Measurements from ENCODE around the gene PTCH2.

The PTCH2 gene

GRCh38 chr1:44835738-44836675 lies 7.0 kb downstream of the PTCH2 start (continued):
- TF ChIP-seq KLF17 (tag by site-specific recombination; IDR thresholded peaks at IDR 0.05) (peak; percentile 29; the same call in 1 of the 2 replicates), ZNF16 (tag by site-specific recombination; IDR thresholded peaks at IDR 0.05; ENCODE audit: low read depth) (no peak), CTCF (tag by site-specific recombination; IDR thresholded peaks at IDR 0.05) (peak; percentile 73), ZNF704 (tag by site-specific recombination; IDR thresholded peaks at IDR 0.05) (no peak)

GRCh38 chr1:44834328-44834727 lies 8.7 kb downstream of the PTCH2 start:
- no peak overlapping the region for H3K4me3 ChIP-seq (ENCODE audit: low read depth, low read length)
- POLR2A ChIA-PET: interaction anchor here (1.8 kb wide), 1 partner anchor 15 kb away, joined by 4 read pairs; no protein-coding TSS in a partner anchor
- CTCF ChIA-PET: interaction anchor here (0.7 to 3.0 kb wide), 6 partner anchors 11 to 180 kb away, joined by 3 to 22 read pairs (median 4); partner anchors contain the start of genes HECTD3 and UROD
- TF ChIP-seq ZNF112 (tag by site-specific recombination; IDR thresholded peaks at IDR 0.05) (no peak), ZNF449 (tag by site-specific recombination; IDR thresholded peaks at IDR 0.05) (no peak), GLIS2 (tag by site-specific recombination; IDR thresholded peaks at IDR 0.05) (no peak), ZFP37 (tag by site-specific recombination; IDR thresholded peaks at IDR 0.05) (no peak), ZNF639 (tag by site-specific recombination; IDR thresholded peaks at IDR 0.05) (no peak), ZNF184 (tag by site-specific recombination; IDR thresholded peaks at IDR 0.05) (no peak), SP2 (tag by site-specific recombination; IDR thresholded peaks at IDR 0.05) (no peak), ZEB2 (tag by site-specific recombination; IDR thresholded peaks at IDR 0.05) (no peak), SP7 (tag by site-specific recombination; IDR thresholded peaks at IDR 0.05) (no peak), ZBTB21 (tag by site-specific recombination; IDR thresholded peaks at IDR 0.05) (no peak)
- H3K4me1 ChIP-seq (ENCODE audit: control insufficient read depth, insufficient read depth, low read length): peaks cover 11% of the 10 kb centered on the region
- peaks cover 0 to 8% of the 10 kb centered on the region in 2 experiments; a peak in 2 of 3 replicates for H3K36me3 ChIP-seq (ENCODE audit: control insufficient read depth in 2 of 2, insufficient read depth in 1 of 2, low read length in 2 of 2)
- H3K27ac ChIP-seq (ENCODE audit: extremely low read depth, low read depth, low read length): no peak overlapping the region
- no peaks in the 10 kb centered on the region for H3K9me3 ChIP-seq (ENCODE audit: control insufficient read depth, insufficient read depth, low read depth, low read length)

All from HEK293 (cell line).